ENCODE measurements around the gene AXL.

Gene AXL

GRCh38 chr19:41253660-41254059 is 34.6 kb downstream of the AXL start:
- Histone ChIP-seq H3K27ac (ENCODE audit: low read depth, low read length) (no peak overlapping the region), H3K9me2 (replicated peaks; ENCODE audit: control insufficient read depth, low read length) (no peaks in the 10 kb centered on the region), H3K4me1 (ENCODE audit: control insufficient read depth, low read length) (no peaks in the 10 kb centered on the region), H3K4me2 (ENCODE audit: low read length) (no peak overlapping the region), H3K9me3 (ENCODE audit: control insufficient read depth, insufficient read depth, low read length) (no peaks in the 10 kb centered on the region), H3K79me2 (ENCODE audit: control insufficient read depth, low read length) (no peaks in the 10 kb centered on the region), H3K36me3 (ENCODE audit: control insufficient read depth, low read length) (no peaks in the 10 kb centered on the region), H3K4me3 (ENCODE audit: low read length) (no peak overlapping the region), H3F3A (ENCODE audit: control insufficient read depth, insufficient read depth) (no peaks in the 10 kb centered on the region), H4K20me1 (ENCODE audit: control insufficient read depth, insufficient read depth, low read depth, low read length) (no peaks in the 10 kb centered on the region), H3K27me3 (ENCODE audit: control insufficient read depth, low read length) (peaks cover 3% of the 10 kb centered on the region; the same call in 1 of the 2 replicates)
- TF ChIP-seq EZH2phosphoT487 (IDR thresholded peaks at IDR 0.05; ENCODE audit: borderline replicate concordance, low read length): no peak
- TF ChIP-seq, protein P1, sequence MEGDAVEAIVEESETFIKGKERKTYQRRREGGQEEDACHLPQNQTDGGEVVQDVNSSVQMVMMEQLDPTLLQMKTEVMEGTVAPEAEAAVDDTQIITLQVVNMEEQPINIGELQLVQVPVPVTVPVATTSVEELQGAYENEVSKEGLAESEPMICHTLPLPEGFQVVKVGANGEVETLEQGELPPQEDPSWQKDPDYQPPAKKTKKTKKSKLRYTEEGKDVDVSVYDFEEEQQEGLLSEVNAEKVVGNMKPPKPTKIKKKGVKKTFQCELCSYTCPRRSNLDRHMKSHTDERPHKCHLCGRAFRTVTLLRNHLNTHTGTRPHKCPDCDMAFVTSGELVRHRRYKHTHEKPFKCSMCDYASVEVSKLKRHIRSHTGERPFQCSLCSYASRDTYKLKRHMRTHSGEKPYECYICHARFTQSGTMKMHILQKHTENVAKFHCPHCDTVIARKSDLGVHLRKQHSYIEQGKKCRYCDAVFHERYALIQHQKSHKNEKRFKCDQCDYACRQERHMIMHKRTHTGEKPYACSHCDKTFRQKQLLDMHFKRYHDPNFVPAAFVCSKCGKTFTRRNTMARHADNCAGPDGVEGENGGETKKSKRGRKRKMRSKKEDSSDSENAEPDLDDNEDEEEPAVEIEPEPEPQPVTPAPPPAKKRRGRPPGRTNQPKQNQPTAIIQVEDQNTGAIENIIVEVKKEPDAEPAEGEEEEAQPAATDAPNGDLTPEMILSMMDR (IDR thresholded peaks at IDR 0.05; ENCODE audit: low read depth, low read length, poor library complexity, severe bottlenecking): no peak

DNA sequence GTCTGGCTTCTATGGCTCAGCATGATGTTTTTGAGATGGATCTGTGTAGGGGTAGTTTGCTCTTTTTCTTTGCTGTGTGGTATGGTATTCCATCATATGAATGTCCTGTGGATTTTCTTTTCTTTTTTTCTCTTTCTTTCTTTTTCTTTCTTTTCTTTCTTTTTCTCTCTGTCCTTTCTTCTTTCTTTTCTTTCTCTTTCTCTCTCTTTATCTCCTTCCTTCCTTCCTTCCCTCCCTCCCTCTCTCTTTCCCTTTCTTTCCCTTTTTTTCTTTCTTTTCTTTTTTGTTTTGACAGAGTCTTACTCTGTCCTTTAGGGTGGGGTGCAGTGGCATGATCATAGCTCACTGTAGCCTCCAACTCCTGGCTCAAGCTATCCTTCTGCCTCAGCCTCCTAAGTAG is 36.1 kb downstream of the AXL start:
- Histone ChIP-seq H3K27me3 (ENCODE audit: control insufficient read depth, low read length) (peaks cover 6% of the 10 kb centered on the region; the same call in 1 of the 2 replicates), H4K20me1 (ENCODE audit: control insufficient read depth, insufficient read depth, low read depth, low read length) (no peaks in the 10 kb centered on the region), H3F3A (ENCODE audit: control insufficient read depth, insufficient read depth) (no peaks in the 10 kb centered on the region), H3K27ac (ENCODE audit: low read depth, low read length) (no peak overlapping the region), H3K9me3 (ENCODE audit: control insufficient read depth, insufficient read depth, low read length) (no peaks in the 10 kb centered on the region), H3K4me1 (ENCODE audit: control insufficient read depth, low read length) (no peaks in the 10 kb centered on the region), H3K9me2 (replicated peaks; ENCODE audit: control insufficient read depth, low read length) (no peaks in the 10 kb centered on the region), H3K4me2 (ENCODE audit: low read length) (no peak overlapping the region), H3K36me3 (ENCODE audit: control insufficient read depth, low read length) (no peaks in the 10 kb centered on the region), H3K4me3 (ENCODE audit: low read length) (no peak overlapping the region), H3K79me2 (ENCODE audit: control insufficient read depth, low read length) (no peaks in the 10 kb centered on the region)
- no peak for TF ChIP-seq EZH2phosphoT487 (IDR thresholded peaks at IDR 0.05; ENCODE audit: borderline replicate concordance, low read length)
- TF ChIP-seq, protein P1 (IDR thresholded peaks at IDR 0.05; ENCODE audit: low read depth, low read length, poor library complexity, severe bottlenecking): no peak

DNA sequence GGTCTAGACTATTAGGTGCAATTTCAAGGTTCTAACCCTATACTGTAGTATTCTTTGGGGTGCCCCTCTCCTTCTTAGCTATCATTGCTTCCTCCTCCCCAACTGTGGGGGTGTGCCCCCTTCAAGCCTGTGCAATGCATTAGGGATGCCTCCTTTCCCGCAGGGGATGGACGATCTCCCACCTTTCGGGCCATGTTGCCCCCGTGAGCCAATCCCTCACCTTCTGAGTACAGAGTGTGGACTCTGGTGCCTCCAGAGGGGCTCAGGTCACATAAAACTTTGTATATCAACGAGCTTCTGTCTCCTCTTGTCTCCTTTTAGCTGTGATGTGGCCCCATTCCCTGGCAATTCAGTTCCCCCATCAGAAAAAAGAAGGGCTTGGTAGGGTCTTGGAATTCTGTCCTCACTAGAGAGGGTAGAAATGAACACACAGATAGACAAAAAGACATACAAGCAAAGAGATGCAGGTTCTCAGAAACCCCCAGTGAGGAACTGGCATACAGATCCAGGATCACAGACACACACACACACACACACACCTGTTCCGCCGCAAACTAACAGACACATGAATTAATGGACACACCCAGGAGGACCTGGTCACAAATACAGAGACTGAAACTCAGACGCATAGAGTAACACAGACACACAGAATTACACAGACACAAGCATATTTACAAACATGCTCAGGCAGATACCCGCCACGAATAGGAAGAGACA is 42.6 kb downstream of the AXL start:
- peaks cover 8% of the 10 kb centered on the region; the same call in 1 of the 2 replicates for H3F3A ChIP-seq (ENCODE audit: control insufficient read depth, insufficient read depth)

More for the DNA sequence above, 42.6 kb downstream of the AXL start:
- Histone ChIP-seq H3K79me2 (ENCODE audit: control insufficient read depth, low read length) (peaks cover 30% of the 10 kb centered on the region), H3K27ac (ENCODE audit: low read depth, low read length) (no peak overlapping the region), H3K36me3 (ENCODE audit: control insufficient read depth, low read length) (peaks cover 28% of the 10 kb centered on the region), H3K4me3 (ENCODE audit: low read length) (peak overlapping the region; percentile 91), H3K4me2 (ENCODE audit: low read length) (peak overlapping the region; percentile 77), H3K27me3 (ENCODE audit: control insufficient read depth, low read length) (peaks cover 7% of the 10 kb centered on the region; the same call in 1 of the 2 replicates), H4K20me1 (ENCODE audit: control insufficient read depth, insufficient read depth, low read depth, low read length) (peaks cover 3% of the 10 kb centered on the region; the same call in 1 of the 2 replicates), H3K9me2 (replicated peaks; ENCODE audit: control insufficient read depth, low read length) (no peaks in the 10 kb centered on the region), H3K4me1 (ENCODE audit: control insufficient read depth, low read length) (peaks cover 18% of the 10 kb centered on the region), H3K9me3 (ENCODE audit: control insufficient read depth, insufficient read depth, low read length) (no peaks in the 10 kb centered on the region)
- TF ChIP-seq EZH2phosphoT487 (IDR thresholded peaks at IDR 0.05; ENCODE audit: borderline replicate concordance, low read length): no peak
- TF ChIP-seq, protein P1 (IDR thresholded peaks at IDR 0.05; ENCODE audit: low read depth, low read length, poor library complexity, severe bottlenecking): no peak

Measured in DOHH2 (cell line).